Small intestine (tissue), 7 donors: ENCODE results near the gene LRP1-AS. TPM values are rescaled to one million over a fixed set of nuclear protein-coding genes. Genes with fewer than 3 reads are reported as not detected.

Experiments
- DNase-seq, 2 donors: peaks; one replicate each; pipeline versions ENCODE4 v3.0.0 to v3.0.0-alpha.2; 2013
- FAIRE-seq: peaks from 2 replicates; lab custom pipeline; 2012; peaks lifted over from hg19 to GRCh38; lab: Jason Lieb, UNC
- H3K27ac ChIP-seq, 3 donors: one replicate each; pipeline ENCODE4 v1.5.1; 2013; ENCODE audit warnings: low read length in 2 of 3, mild to moderate bottlenecking in 2 of 3, control low read depth in 1 of 3, inconsistent platforms in 1 of 3, low read depth in 1 of 3, moderate library complexity in 1 of 3
- H3K27me3 ChIP-seq, 3 donors: one replicate each; pipeline ENCODE4 v1.6.1; 2013; ENCODE audit warnings: low read length in 3 of 3, inconsistent platforms in 1 of 3; ENCODE audit not compliant: control insufficient read depth in 3 of 3, insufficient read depth in 3 of 3
- H3K36me3 ChIP-seq, 3 donors: one replicate each; pipeline ENCODE4 v1.6.1; 2013; ENCODE audit warnings: low read length in 3 of 3, inconsistent platforms in 1 of 3, low read depth in 1 of 3, mild to moderate bottlenecking in 1 of 3, moderate library complexity in 1 of 3; ENCODE audit not compliant: control insufficient read depth in 3 of 3, insufficient read depth in 2 of 3
- H3K4me1 ChIP-seq, 3 donors: one replicate each; pipeline ENCODE4 v1.6.1; 2013; ENCODE audit warnings: low read length in 2 of 3, inconsistent platforms in 1 of 3, low read depth in 1 of 3, mild to moderate bottlenecking in 1 of 3, moderate library complexity in 1 of 3; ENCODE audit not compliant: control insufficient read depth in 3 of 3, insufficient read depth in 2 of 3
- H3K4me3 ChIP-seq, 3 donors: one replicate each; pipeline ENCODE4 v1.5.1; 2013; ENCODE audit warnings: low read length in 3 of 3, control low read depth in 1 of 3, inconsistent platforms in 1 of 3, low read depth in 1 of 3, mild to moderate bottlenecking in 1 of 3, moderate library complexity in 1 of 3
- H3K9me3 ChIP-seq, 2 donors: one replicate each; pipeline ENCODE4 v1.6.1; 2013; ENCODE audit warnings: low read depth in 1 of 2, low read length in 1 of 2; ENCODE audit not compliant: control insufficient read depth in 2 of 2, insufficient read depth in 1 of 2
- WGBS, 3 donors: extraction: QIAGEN DNeasy Blood & Tissue Kit; methylation state at CpG; one replicate each; pipeline ENCODE4 v1.1.7; 2013; 5-methylcytosine and 5-hydroxymethylcytosine counted together
- polyA plus RNA-seq, 4 donors: library from polyadenylated mRNA; stranded (reverse) in 3 of 4; unstranded in 1 of 4; fragments of 200-250 nt in 3 of 4; fragments of 120-200 nt in 1 of 4; gene quantifications; one replicate each; pipeline versions ENCODE4 v1.2.1 to v1.2.3, GENCODE V29; 2013
- donor health status: healthy with polysubstance abuse.
- donor health status: control.
- donor health status: control.
- donor health status: Bipolar disorder and iron deficiency.
- donor health status: healthy.

Gene LRP1-AS
- polyA plus RNA-seq, 4 donors, result 0.15 to 1.1 TPM; not detected in 2

DNA sequence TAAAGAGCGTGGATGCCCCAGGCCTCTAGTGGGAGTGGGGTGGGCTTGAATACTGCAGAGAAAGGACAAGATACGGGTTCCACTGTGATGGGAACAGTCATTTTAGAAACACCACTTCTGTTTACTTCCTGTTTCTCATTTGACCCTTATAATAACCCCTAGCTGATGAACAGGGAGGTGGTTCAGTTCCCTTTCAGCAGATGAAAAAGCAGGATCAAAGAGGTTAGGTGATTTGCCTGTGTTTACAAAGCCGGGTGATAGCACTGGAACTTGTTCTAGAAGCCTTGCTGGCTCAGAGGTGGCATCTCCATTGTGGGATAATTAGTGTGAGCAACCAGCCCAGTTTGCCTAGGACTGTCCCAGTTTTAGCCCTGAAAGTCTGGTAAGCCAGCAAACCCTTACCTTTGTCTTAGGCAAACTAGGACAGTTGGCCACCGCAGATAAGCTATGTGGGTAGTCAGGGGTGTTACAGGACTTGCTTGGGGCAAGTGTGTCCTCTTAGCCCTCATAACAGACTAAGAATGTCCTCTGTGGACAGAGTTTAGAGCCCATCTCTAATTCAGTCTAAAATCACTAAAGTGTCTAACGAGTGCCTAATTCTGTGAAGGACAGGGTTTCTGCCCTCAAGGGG, 7.5 kb upstream of the LRP1-AS start:
- H3K27me3 ChIP-seq, result no peaks in the 10 kb centered on the region
- WGBS, 3 donors, result 64 to 72% (median 70%) methylated on average over 5 of the region's 5 CpGs
- FAIRE-seq, result no peak
- H3K27ac ChIP-seq, result no peak overlapping the region
- DNase-seq, result no peak
- peaks cover 0 to 21% (median 0%) of the 10 kb centered on the region in 3 donors for H3K4me1 ChIP-seq
- peaks cover 0 to 97% (median 6%) of the 10 kb centered on the region in 3 donors for H3K36me3 ChIP-seq
- H3K4me3 ChIP-seq, result no peak overlapping the region
- no peaks in the 10 kb centered on the region for H3K9me3 ChIP-seq

DNA sequence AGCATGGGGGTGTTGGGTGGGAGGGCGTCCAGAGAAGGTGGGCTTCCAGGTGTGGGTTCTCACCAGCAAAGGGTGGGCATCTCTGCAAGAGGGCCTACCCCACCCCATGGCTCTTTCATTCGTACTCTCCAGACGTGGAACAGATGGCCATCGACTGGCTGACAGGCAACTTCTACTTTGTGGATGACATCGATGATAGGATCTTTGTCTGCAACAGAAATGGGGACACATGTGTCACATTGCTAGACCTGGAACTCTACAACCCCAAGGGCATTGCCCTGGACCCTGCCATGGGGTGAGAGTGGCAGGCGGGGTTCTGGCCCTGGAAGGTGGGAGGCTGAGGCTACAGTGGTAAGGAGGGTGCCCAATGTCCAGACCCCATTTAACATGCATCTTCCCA, 6.7 kb upstream of the LRP1-AS start:
- Histone ChIP-seq H3K4me1 (peaks cover 0 to 29% (median 2%) of the 10 kb centered on the region in 3 donors), H3K27ac (no peak overlapping the region), H3K36me3 (peaks cover 0 to 97% (median 6%) of the 10 kb centered on the region in 3 donors), H3K27me3 (no peaks in the 10 kb centered on the region), H3K9me3 (no peaks in the 10 kb centered on the region), H3K4me3 (no peak overlapping the region)
- no peak for DNase-seq
- WGBS, 3 donors, result 93 to 94% (median 94%) methylated on average over 6 of the region's 6 CpGs
- FAIRE-seq, result no peak

DNA sequence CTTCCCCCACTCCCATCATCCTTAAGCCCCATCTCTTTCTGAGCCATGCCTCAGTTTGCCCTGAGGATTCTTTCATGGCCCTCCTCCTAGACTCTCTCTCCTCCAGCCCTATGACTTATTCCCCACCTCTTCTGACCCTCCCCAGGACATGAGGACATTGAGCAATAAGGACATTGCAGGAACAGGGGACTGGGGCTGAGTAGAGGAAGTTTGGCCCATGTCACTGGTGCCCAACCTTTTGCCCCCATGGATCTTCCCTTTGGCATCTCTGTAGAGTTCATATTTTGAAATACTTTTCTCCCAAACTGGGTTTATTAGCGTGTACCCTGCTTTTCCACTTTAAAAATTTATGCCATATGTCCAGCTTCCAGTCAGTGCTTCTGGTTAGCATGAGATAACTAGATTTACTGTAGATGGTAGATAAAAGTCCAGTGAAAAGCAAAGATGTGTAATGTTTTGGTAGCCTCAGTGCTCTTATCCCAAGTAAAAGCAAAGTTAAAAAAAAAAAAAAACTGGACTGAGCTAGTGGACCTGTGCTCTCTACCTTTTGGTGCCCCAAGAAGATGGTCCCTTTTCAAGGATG, 6.1 kb upstream of the LRP1-AS start:
- peaks cover under 1 to 32% (median 4%) of the 10 kb centered on the region in 3 donors for H3K4me1 ChIP-seq

DNA sequence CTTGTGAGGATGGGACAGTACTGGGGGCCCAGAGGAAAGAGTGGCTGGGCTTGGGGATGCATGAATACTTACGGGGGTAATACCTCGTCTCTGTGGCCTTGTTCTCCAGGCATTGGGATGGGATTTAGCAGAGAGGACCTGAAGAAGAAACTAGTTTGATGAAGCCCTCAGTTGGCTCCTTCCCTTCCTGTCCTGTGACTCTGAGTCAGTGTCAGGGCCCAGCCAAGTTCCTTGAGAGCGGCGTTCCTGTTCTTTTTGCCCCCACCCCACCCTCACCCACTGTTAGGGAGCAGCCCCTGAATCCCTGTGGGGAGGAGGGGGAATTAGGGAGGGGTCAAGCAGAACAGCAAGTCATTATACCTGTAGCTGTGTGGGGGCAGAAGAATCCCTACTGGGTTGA, 5.2 kb upstream of the LRP1-AS start:
- FAIRE-seq (no peak), DNase-seq (no peak)
- peaks cover 5 to 34% (median 6%) of the 10 kb centered on the region in 3 donors for H3K4me1 ChIP-seq

More for the DNA sequence above, 6.1 kb upstream of the LRP1-AS start:
- H3K27ac ChIP-seq, result peak overlapping the region in 1 of 3 donors; percentile 84
- no peak overlapping the region for H3K4me3 ChIP-seq
- H3K36me3 ChIP-seq, result peaks cover 0 to 96% (median 6%) of the 10 kb centered on the region in 3 donors
- 85 to 96% (median 94%) methylated on average over 1 of the region's 1 CpG for WGBS, 3 donors
- FAIRE-seq (no peak), DNase-seq (no peak)
- H3K27me3 ChIP-seq, result no peaks in the 10 kb centered on the region
- no peaks in the 10 kb centered on the region for H3K9me3 ChIP-seq

DNA sequence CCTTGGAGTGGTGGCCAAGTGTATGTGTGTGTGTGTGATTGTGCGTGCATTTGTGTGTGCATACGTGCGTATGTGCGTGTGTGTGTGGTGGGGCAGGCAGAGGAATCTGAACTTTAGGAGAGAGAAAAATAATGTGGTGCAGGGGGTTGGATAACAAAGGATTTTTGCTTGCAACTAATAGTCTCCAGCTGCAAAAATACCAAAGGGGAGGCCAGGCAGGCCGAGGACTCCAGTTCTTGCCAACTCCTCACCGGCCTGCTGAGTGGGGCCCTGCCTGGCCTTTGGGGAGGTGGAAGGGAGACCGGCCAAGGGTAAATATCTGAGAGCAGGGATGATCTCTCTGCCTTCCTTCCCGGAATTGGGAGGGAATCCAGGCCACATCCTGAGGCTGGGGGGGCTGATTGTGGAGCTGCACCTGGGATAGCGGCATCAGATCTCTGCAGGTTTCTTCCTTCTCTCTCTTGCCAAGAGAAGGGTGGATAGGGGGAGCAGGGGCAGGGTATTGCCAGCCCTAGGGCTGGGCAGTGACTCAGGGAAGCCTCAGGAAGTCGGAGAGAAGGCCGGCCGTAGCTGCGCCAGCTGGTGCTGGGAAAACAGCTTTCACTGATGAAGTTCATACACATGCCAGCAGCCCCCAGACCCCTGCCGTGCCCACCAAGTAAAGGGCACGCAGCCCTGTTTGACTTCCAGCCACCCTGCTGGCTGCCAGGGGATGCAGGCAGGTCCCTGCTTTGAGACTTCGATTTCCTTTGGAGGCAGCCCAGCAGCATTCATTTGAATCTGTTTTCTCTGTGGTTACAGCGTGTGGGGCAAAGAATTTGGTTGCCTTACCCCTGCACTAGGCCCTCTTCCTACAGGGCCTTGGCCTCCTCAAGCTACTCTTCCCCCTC, 4.6 kb upstream of the LRP1-AS start:
- 68 to 80% (median 77%) methylated on average over 17 of the region's 17 CpGs for WGBS, 3 donors
- peak overlapping the region in 1 of 3 donors; percentile 84 for H3K27ac ChIP-seq

More for the DNA sequence above, 5.2 kb upstream of the LRP1-AS start:
- H3K36me3 ChIP-seq, result peaks cover 0 to 94% (median 6%) of the 10 kb centered on the region in 3 donors
- H3K4me3 ChIP-seq, result no peak overlapping the region
- no peaks in the 10 kb centered on the region for H3K9me3 ChIP-seq
- peak overlapping the region in 1 of 3 donors; percentile 84 for H3K27ac ChIP-seq
- no peaks in the 10 kb centered on the region for H3K27me3 ChIP-seq
- 71 to 93% (median 92%) methylated on average over 4 of the region's 4 CpGs for WGBS, 3 donors

DNA sequence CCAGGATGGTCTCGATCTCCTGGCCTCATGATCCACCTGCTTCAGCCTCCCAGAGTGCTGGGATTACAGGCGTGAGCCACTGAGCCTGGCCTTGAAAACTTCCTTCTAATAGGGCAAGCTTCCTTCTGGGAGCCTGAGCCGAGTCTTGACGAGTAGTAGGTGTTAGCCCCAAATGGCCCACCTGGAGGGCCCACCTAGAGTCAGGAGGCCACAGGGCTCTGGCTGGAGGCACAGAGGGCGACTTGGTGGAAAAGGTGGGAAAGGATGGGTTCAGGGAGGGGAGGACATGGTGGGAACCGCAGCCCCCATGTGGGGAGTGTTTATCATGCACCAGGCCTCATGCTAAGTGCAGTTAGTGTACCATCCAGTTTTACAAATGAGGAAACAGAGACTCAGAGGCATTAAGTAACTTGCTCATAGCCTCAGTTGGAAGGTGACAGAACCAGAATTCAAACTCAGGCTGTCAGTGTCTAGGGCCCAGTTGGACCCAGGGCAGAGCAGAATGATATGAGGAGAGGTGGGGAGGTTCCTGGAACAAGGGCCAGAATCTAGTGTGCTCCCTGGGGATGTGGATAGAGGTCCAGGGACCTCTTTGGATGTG, 3.1 kb upstream of the LRP1-AS start:
- Histone ChIP-seq H3K27ac (peak overlapping the region in 2 of 3 donors; percentile 35 to 55), H3K36me3 (peaks cover 0 to 92% (median 4%) of the 10 kb centered on the region in 3 donors), H3K9me3 (no peaks in the 10 kb centered on the region), H3K4me3 (no peak overlapping the region), H3K4me1 (peaks cover 8 to 56% (median 18%) of the 10 kb centered on the region in 3 donors), H3K27me3 (no peaks in the 10 kb centered on the region)
- 90 to 94% (median 91%) methylated on average over 6 of the region's 6 CpGs for WGBS, 3 donors
- DNase-seq (no peak), FAIRE-seq (no peak)

More for the DNA sequence above, 4.6 kb upstream of the LRP1-AS start:
- no peaks in the 10 kb centered on the region for H3K27me3 ChIP-seq
- peaks cover 0 to 94% (median 6%) of the 10 kb centered on the region in 3 donors for H3K36me3 ChIP-seq
- no peaks in the 10 kb centered on the region for H3K9me3 ChIP-seq
- no peak for FAIRE-seq
- peaks cover 6 to 41% (median 7%) of the 10 kb centered on the region in 3 donors for H3K4me1 ChIP-seq
- DNase-seq, result no peak
- no peak overlapping the region for H3K4me3 ChIP-seq

DNA sequence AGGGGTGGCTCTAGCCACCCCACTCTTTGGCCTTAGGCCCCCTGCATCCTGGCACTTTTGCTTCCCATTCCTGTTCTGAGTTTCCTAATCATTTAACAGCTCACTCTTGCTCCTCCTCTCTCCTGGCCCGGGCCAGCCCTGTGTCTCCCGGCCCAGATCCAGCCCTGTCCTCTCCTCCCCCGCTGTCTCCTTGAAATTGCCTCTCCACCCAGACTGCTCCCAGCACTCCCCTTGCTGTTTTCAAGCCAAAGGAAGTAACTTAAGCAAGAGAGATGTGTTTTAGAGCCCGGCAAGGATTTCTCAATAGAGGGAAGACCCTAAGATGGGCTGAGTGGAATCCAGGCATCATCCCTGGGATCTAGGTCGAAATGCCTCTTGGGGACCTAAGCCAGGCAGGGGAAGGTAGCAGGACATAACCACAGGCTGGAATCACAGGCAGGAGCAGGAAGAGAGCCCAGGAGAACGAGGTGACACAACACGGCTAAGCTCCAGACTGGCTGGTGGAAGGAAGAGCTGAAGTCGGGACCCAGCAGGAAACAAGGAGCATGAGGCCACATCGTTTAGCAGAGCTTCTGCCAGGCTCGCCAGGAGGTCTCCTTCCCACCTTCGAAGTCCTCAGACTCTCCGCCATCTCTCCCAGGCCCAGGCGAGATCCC, 2.0 kb upstream of the LRP1-AS start:
- Histone ChIP-seq H3K4me3 (no peak overlapping the region), H3K27ac (peak overlapping the region; percentile 43 to 98 (median 87)), H3K9me3 (no peaks in the 10 kb centered on the region), H3K36me3 (peaks cover 3 to 92% (median 4%) of the 10 kb centered on the region in 3 donors), H3K4me1 (peaks cover 8 to 62% (median 18%) of the 10 kb centered on the region in 3 donors), H3K27me3 (no peaks in the 10 kb centered on the region)
- WGBS, 3 donors, result 42 to 45% (median 43%) methylated on average over 13 of the region's 13 CpGs
- DNase-seq (peak; percentile 31 to 47), FAIRE-seq (no peak)
